Calu3 (cell line): ENCODE results near the gene PYGO1. TPM values are rescaled to one million over a fixed set of nuclear protein-coding genes. Genes with fewer than 3 reads are reported as not detected.

Experiments
- BruUV-seq: library from RNA; stranded (reverse); fragments of 400-500 nt; replicated peaks from 2 replicates; lab custom pipeline; 2021; lab: Mats Ljungman, UMichigan
- CTCF ChIA-PET: fragments of 300-600 bp; sonication (Branson Sonifier 250); formaldehyde crosslinking; loops from one replicate; lab custom pipeline; 2022; ENCODE audit warnings: antibody characterized with exemption; lab: Charles Lee
- DNase-seq: peaks from one replicate; pipeline ENCODE4 v3.0.0; 2022
- H3K27ac Mint-ChIP-seq: one replicate; pipeline ENCODE4 v1.8.0; 2022; ENCODE audit warnings: mixed read lengths; ENCODE audit not compliant: unreplicated experiment
- H3K27me3 Mint-ChIP-seq: one replicate; pipeline ENCODE4 v1.8.0; 2022; ENCODE audit warnings: mixed read lengths; ENCODE audit not compliant: unreplicated experiment
- H3K36me3 Mint-ChIP-seq: one replicate; pipeline ENCODE4 v1.8.0; 2022; ENCODE audit warnings: mild to moderate bottlenecking, moderate library complexity, mixed read lengths; ENCODE audit not compliant: insufficient read depth, unreplicated experiment
- H3K4me1 Mint-ChIP-seq: one replicate; pipeline ENCODE4 v1.8.0; 2022; ENCODE audit warnings: mild to moderate bottlenecking, low read depth, mixed read lengths; ENCODE audit not compliant: unreplicated experiment
- H3K4me3 Mint-ChIP-seq: one replicate; pipeline ENCODE4 v1.8.0; 2022; ENCODE audit warnings: mild to moderate bottlenecking, low read depth, moderate library complexity, mixed read lengths; ENCODE audit not compliant: unreplicated experiment
- H3K9me3 Mint-ChIP-seq: one replicate; pipeline ENCODE4 v1.8.0; 2022; ENCODE audit warnings: low read depth, mixed read lengths; ENCODE audit not compliant: unreplicated experiment
- CTCF ChIP-seq: fragments of 200-600 bp; IDR thresholded peaks from one replicate; pipeline ENCODE4 v1.8.0; 2022; ENCODE audit warnings: antibody characterized with exemption; ENCODE audit not compliant: unreplicated experiment
- intact Hi-C: fragments of 100-400 bp; cut with micrococcal nuclease; formaldehyde crosslinking; loops from one replicate; pipeline ENCODE4 v1.10.0; 2022; ENCODE audit not compliant: unreplicated experiment
- total RNA-seq: library from RNA; stranded (reverse); gene quantifications from 2 replicates; pipeline ENCODE4 v1.2.3, GENCODE V29; 2022

PYGO1 gene
- total RNA-seq, 1 experiment from 2014 or later = 2.8 TPM

- H3K36me3 Mint-ChIP-seq = peaks cover 11% of the 10 kb centered on the region
- H3K4me1 Mint-ChIP-seq = no peaks in the 10 kb centered on the region
- no peak overlapping the region for H3K27ac Mint-ChIP-seq
- TF ChIP-seq CTCF = no peak
- no peak overlapping the region for H3K4me3 Mint-ChIP-seq
- H3K27me3 Mint-ChIP-seq = peaks cover 8% of the 10 kb centered on the region
- intact Hi-C loops = no loop called here
- no peaks in the 10 kb centered on the region for H3K9me3 Mint-ChIP-seq
- BruUV-seq = no TSS peak
- CTCF ChIA-PET = interaction anchor here (0.6 kb wide), 1 partner anchor 769 kb away, joined by 3 read pairs; no protein-coding TSS in a partner anchor
- DNase-seq = no peak
Measured at GRCh38 chr15:55588815-55589115, 620 bp upstream of the PYGO1 start.

- BruUV-seq = no TSS peak
- DNase-seq = peak; percentile 36
- no peak overlapping the region for H3K4me3 Mint-ChIP-seq
- H3K36me3 Mint-ChIP-seq = peaks cover 11% of the 10 kb centered on the region
- H3K27ac Mint-ChIP-seq = no peak overlapping the region
- peaks cover 20% of the 10 kb centered on the region for H3K27me3 Mint-ChIP-seq
- TF ChIP-seq CTCF = no peak
- H3K4me1 Mint-ChIP-seq = no peaks in the 10 kb centered on the region
- intact Hi-C loops = no loop called here
- CTCF ChIA-PET = interaction anchor here (0.8 kb wide), 1 partner anchor 92 kb away, joined by 3 read pairs; no protein-coding TSS in a partner anchor
- no peaks in the 10 kb centered on the region for H3K9me3 Mint-ChIP-seq
Measured at GRCh38 chr15:55587321-55588069, 650 bp downstream of the PYGO1 start.

- Mint-ChIP-seq H3K36me3 (peaks cover 11% of the 10 kb centered on the region), H3K4me3 (no peak overlapping the region), H3K9me3 (no peaks in the 10 kb centered on the region), H3K27ac (no peak overlapping the region), H3K4me1 (no peaks in the 10 kb centered on the region), H3K27me3 (peaks cover 27% of the 10 kb centered on the region)
- no TSS peak for BruUV-seq
- CTCF ChIA-PET = interaction anchor here (0.8 kb wide), 1 partner anchor 92 kb away, joined by 3 read pairs; no protein-coding TSS in a partner anchor
- DNase-seq = no peak
- intact Hi-C loops = no loop called here
- no peak for TF ChIP-seq CTCF
Measured at GRCh38 chr15:55586808-55587207, 1.3 kb downstream of the PYGO1 start.

GRCh38 chr15:55576943-55577342 is 11.2 kb downstream of the PYGO1 start:
- Mint-ChIP-seq H3K9me3 (no peaks in the 10 kb centered on the region), H3K4me1 (no peaks in the 10 kb centered on the region), H3K36me3 (no peaks in the 10 kb centered on the region), H3K27me3 (peaks cover 11% of the 10 kb centered on the region), H3K4me3 (no peak overlapping the region), H3K27ac (no peak overlapping the region)
- BruUV-seq = no TSS peak
- DNase-seq = no peak
- no peak for TF ChIP-seq CTCF
- CTCF ChIA-PET = no interaction called here
- intact Hi-C loops = no loop called here
